Stimulated activated CD8-positive, alpha-beta memory T cell treated with anti-CD3 and anti-CD28 coated beads, Interleukin-4, amount 100 ng/mL, for 1 hour (primary cell): ENCODE measurements around the gene TLE1.
"Not testable (repeated sequence)": the region's sequence is repeated elsewhere in the genome, so short reads cannot be mapped to it uniquely, and the experiment has no call there.

Source experiments
- DNase-seq, 2 donors: peaks; one replicate each; pipeline ENCODE4 v3.0.0-alpha.2; 2020; ENCODE audit warnings: low read depth in 2 of 2, low spot score in 1 of 2

The TLE1 gene

GRCh38 chr9:81622471-81623255 lies 66.7 kb downstream of the TLE1 start:
- no peak for DNase-seq

- no peak for DNase-seq
Observed at GRCh38 chr9:81621785-81622259, 67.5 kb downstream of the TLE1 start.

DNA sequence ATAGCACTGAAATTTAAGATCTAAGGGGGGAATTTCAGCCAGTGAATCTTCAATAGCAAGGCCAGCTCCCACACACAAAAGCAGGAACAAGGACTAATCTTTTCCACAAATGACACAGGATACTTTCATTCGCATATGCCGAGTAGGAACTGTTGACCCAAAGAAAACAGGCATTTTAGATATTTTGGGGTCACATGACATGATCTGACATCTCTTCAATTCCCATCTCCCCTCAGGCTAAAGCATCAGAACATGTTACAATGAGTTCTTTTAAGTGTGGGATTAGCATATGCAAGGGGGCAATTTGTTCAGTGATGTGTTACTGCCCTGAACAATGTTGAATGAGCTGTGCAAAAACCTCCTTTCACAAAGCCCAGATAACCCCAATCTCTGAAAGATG lies 68.2 kb downstream of the TLE1 start:
- DNase-seq: no peak

DNA sequence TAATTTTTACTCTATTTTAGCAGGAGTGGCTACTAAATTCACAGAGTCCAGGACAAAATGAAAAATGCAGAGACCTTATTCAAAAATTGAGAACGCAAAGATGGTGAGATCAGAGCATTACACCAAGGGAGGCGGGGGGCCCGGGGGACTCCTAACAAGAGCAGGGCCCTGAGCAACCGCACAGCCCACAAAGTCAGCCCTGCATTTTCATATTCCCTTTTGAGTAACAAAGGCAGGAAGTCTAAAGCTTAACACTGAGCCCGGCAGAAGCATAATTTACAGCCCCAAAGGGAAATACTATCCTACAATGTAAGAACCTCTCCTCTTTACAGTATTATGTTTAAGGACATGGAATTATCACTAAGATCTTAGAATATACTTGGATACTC lies 69.4 kb downstream of the TLE1 start:
- no peak for DNase-seq

DNA sequence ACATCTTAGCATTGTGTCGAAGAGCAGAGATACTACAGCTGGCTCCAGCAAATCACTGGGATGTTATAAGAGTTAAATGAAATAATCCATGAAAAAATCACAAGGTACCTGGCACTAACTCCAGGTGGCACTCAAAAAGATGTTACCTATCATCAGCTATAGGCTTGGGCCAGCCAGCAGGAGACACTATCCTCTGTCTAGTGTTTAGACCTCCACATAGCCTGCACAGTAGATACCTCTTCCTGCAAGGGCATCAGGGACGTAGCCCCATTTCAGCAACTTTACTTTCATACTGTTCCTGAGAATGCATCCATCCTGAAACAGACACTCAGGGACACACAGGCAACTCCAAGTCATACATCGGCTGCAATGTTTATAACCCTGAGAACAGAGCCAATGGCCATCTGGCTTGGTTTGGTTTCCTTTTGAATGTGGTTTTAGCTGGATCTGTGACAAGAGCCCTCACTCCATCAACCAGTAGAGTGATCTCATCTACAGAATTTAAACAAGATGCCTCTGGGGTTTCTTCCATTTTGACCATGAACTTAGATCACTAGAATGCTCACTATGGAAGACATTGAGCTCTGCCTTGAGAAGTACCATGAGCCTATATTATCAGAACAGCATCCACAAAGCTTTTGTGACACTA lies 69.9 kb downstream of the TLE1 start:
- DNase-seq: no peak

- no peak for DNase-seq
Observed at GRCh38 chr9:81618923-81619322, 70.4 kb downstream of the TLE1 start.

- no peak for DNase-seq
Observed at GRCh38 chr9:81616141-81616540, 73.2 kb downstream of the TLE1 start.

DNA sequence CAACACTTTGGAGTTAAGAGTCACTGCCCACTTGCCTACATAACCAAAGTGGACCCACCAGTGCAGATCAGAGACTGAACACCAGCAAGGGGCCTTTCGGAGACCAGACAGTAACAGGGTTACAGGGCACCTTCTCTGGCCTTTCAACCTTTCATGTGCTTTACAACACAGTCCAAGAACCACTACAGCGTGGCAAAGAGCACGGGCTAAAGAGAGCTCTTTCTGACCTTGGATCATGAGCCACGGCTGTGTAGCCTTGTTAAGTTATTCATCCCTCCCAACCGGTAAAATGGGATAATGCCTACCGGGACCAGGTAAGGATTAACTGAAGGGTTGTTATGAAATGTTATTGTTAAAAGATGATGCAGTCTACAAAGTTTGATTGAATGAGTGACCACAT lies 75.0 kb downstream of the TLE1 start:
- no peak for DNase-seq

DNA sequence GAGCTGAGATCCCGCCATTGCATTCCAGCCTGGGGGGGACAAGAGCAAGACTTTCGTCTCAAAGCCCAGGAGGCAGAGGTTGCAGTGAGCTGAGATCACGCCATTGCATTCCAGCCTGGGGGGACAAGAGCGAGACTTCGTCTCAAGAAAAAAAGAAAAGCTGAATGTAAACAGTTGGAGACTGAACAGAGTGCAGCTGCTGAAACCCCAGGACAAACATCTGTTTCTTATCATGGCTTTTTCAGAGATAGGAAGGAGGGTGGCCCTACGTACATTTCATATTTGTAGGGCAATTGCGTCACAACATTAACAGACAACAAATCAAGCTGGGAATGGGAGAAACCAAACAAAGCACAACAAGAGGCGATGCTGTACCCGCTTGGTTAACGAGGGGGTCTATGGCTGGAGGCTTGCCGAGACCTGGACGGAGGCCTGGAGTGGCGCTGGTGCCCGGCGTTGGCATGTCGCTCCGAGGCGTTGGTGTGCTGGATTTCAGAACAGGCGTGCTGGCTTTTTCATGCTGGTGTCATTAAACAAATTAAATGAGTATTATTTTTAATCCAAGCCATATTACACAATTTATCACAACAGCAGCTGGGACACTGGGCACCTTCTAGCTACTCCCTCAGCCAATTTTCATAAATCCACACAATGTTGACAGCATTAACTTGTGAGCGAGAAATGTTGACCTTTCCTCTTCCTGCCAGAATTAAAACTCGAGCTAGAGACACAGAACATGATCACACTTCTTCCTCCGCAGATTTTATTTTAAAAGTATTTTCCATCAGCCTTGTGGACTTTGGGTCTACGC lies 76.1 kb downstream of the TLE1 start:
- no peak for DNase-seq

GRCh38 chr9:81611664-81612063 lies 77.7 kb downstream of the TLE1 start:
- no peak for DNase-seq

DNA sequence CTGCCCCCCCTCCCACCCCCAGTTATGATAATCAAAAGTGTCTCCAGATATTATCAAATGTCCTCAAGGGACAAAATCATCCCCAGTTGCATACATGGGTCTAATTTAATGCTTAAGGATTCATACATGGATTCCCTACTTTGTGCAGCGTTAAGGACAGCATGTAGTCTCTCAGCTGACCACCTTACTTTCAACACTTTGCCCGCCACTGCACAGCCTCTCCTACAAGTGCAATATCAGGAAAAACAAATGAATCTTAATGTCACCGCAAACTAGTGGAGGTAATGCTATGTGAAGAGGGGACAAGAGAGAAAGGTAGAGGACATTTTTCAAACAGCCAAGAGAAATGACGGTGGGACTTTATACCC lies 78.6 kb downstream of the TLE1 start:
- no peak for DNase-seq

DNA sequence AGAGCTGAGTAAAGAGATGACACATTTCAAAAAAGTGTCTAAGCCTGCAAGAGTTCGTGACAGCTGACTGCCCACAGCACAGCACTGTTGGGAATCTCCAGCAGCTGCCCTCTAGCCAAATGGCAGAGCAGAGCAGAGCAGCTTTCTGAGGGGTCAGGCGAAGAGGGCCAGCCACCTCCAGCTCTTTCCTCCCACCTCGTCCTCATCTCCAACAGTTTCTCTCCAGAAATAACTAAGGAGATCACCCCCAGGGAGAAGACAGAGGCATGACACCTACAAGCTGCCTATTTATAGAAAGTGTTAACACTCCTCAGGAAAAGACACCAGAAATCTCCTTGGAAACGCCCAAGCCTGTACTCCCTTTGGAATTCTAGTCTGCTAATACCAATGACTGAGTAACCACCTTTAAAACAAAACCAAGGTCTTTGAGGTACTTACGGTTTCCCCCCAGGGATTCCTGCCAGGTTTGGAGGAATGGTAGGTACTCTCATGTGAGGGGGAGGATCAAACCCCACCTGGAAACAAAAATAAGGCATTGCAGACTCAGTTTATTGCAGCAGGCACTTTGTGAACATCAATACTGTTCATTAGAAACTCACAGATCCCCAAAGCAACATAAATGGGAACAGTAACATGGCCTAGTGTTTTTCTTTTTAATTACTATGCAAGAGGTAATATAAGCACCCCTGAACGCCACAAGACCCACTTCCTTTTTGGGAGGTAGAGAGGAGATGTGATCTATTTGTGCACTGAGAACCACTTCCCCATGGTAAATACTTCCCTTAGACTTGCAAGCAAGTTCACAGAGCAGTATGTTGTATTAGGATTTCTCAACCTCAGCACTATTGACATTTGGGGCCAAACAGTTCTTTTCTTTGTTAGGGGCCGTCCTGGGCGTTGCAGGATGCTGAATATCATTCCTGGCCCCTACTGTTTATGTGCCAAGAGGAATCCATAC lies 79.3 kb downstream of the TLE1 start:
- DNase-seq: no peak

DNA sequence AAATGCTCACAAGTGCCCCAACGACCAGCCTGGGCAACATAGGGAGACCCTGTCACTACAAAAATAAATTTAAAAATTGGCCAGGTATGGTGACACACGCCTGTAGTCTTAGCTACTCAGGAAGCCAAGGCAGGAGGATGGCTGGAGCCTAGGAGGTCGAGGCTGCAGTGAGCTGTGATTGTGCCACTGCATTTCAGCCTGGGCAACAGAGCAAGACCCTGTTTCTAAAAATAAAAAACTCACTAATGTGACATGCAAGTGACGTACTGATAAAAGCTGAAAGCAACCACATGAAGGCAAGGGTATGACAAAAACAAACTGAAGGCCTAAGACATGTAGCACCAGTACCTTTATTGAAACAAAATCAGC lies 81.1 kb downstream of the TLE1 start:
- no peak for DNase-seq

- DNase-seq: no peak
Observed at GRCh38 chr9:81607593-81608288, 81.6 kb downstream of the TLE1 start.

DNA sequence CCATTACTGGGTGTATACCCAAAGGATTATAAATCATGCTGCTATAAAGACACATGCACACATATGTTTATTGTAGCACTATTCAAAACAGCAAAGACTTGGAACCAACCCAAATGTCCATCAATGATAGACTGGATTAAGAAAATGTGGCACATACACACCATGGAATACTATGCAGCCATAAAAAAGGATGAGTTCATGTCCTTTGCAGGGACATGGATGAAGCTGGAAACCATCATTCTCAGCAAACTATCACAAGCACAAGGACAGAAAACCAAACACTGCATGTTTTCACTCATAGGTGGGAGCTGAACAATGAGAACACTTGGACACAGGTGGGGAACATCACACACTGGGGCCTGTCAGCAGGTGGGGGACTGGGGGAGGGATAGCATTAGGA lies 83.1 kb downstream of the TLE1 start:
- not testable (repeated sequence) for DNase-seq

DNA sequence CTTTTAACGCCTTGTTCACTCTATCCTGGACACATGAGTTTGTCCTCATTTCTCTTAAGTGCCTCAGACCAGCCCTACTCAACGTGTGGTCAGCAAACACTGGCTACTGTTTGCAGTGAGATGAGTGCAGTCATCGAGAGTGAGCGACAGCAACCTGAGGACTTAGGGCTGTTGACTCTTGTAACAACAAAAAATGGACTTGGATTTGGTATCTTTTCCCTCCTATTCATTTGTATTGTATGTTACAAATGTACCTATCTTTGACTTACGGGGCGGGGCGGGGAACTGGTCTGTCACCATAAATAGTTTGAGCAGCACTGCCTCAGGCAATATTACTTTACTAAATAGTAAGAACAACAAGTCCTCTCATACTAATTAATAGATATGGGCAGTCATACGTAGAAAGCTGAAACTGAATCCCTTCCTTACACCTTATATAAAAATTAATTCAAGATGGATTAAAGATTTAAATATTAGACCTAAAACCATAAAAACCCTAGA lies 84.1 kb downstream of the TLE1 start:
- no peak for DNase-seq

DNA sequence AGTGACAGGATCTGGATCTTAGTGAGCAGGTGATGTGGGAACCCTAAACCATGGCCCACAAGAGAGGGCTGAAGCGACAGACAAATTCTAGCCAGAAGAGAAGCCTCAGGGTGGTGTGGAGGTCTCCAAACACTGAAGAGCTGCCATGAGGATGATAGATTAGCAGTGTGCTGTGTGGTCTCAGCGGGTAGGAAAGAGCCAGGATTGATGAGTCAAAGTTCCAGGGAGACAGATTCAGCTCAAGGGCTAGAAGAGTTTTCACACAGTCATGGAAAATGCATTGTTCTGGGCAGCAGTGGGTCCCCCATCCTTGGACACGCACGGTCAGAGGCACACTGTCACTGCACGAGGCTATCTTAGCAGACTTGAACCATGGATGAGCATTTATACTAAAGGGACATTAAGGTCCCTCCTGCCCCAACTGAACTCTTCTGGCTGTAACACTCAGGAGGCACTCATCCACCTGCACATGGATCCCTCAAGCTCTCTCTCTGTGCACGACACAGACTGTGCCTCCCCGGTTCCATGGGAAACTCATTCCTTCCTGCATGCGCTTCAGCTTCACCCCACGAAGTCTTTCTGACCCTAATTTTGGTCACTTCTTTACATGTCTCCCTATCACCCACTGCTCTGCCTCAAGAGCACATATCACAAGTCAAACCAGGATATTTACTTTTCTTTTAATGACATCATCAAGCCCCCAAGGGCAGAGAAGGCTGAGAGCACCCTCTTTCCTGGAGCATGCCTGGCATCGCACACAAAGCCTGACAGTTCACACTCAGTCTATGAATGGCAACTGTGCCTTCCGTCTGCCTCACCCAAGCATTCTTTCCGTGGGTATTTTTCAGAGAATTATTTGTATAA lies 84.8 kb downstream of the TLE1 start:
- no peak for DNase-seq

GRCh38 chr9:81602887-81603680 lies 86.3 kb downstream of the TLE1 start:
- no peak for DNase-seq
